Sigmoid colon (tissue), 4 donors: ENCODE results near the gene SGPL1.

Experiments
- CTCF ChIP-seq, 4 experiments: fragments of 450-650 bp in 3 of 4; fragments of 200-600 bp in 1 of 4; IDR thresholded peaks; one replicate each; pipeline ENCODE4 v1.5.1; 2016 to 2019; ENCODE audit warnings: antibody characterized with exemption in 4 of 4, mild to moderate bottlenecking in 3 of 4, moderate library complexity in 2 of 4
- POLR2A ChIP-seq, 2 donors: fragments of 450-650 bp; IDR thresholded peaks; one replicate each; pipeline ENCODE4 v1.6.1; 2016; ENCODE audit warnings: antibody characterized with exemption in 2 of 2, mild to moderate bottlenecking in 2 of 2, moderate library complexity in 2 of 2
- POLR2AphosphoS5 ChIP-seq, 4 donors: sonication (generic); formaldehyde crosslinking; IDR thresholded peaks; one replicate each; pipeline ENCODE4 v1.6.1; 2017; ENCODE audit warnings: antibody characterized with exemption in 4 of 4

- no peak for TF ChIP-seq POLR2AphosphoS5 (IDR thresholded peaks at IDR 0.05)
- TF ChIP-seq CTCF (IDR thresholded peaks at IDR 0.05): no peak
- no peak for TF ChIP-seq POLR2A (IDR thresholded peaks at IDR 0.05)
Observed at GRCh38 chr10:70885931-70886903, 70.5 kb downstream of the SGPL1 start.
